ENCODE measurements around the gene ACSS2.

- no peak for TF ChIP-seq EZH2 (IDR thresholded peaks at IDR 0.05)
- no peak for TF ChIP-seq CTCF (IDR thresholded peaks at IDR 0.05)
- TF ChIP-seq EZH2phosphoT487 (IDR thresholded peaks at IDR 0.05), result no peak
Observed at GRCh38 chr20:34871966-34872621, 4.3 kb upstream of the ACSS2 start.
